ENCODE data around the gene MYO9A. TPM values are rescaled to one million over a fixed set of nuclear protein-coding genes. Genes with fewer than 3 reads are reported as not detected.
A peak's percentile ranks its signal among the peaks of the same experiment; 100 is the strongest.

The MYO9A gene
- total and polyA plus RNA-seq, 10 of the 15 experiments (the other 5 are each of a cell fraction or from before 2014, with no cell fraction given), result 3.3 to 25.3 (median 12.2) TPM

DNA sequence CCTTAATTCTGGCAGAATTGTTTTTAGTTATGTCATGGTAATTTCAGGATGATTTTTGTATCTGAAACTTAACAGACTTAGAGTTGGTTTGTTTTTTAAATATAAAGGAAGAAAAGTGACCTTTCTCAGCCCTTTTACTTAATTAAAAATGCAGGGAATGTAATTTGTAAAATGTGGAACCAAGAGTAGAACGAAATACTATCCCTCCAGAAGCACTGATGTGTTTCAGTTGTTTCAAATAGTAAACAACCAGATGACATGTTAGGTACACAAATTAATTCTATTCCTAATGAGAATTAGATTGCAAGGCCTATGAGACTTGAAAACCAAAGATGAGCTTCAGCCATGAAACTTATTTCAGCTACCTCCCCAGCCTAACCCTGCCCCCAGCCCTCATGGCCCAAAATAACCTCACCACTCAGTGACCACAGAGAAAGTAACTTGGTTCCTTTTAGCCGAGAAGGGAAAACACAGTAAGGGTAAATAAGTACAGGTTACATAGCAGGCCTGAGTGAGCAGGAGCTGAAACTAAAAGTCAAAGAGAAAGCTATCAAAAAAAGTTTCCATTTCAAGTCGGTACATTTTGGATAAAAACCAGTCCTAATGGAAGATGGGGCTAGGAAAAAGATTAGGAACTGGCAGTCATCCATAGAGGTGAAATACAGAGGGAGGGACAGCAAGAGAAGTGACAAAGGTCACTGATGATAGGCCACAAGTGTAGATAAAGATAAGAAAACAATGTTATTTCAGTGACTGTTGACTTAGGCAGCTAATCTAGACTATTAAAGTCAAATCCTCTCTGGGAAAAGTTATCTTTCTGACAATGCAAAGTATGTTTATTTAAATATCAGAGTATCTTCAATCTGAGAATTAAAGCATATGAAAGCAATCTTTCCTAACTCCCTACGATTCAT lies 23.5 kb upstream of the MYO9A start (continued):
- TF ChIP-seq, protein P1, sequence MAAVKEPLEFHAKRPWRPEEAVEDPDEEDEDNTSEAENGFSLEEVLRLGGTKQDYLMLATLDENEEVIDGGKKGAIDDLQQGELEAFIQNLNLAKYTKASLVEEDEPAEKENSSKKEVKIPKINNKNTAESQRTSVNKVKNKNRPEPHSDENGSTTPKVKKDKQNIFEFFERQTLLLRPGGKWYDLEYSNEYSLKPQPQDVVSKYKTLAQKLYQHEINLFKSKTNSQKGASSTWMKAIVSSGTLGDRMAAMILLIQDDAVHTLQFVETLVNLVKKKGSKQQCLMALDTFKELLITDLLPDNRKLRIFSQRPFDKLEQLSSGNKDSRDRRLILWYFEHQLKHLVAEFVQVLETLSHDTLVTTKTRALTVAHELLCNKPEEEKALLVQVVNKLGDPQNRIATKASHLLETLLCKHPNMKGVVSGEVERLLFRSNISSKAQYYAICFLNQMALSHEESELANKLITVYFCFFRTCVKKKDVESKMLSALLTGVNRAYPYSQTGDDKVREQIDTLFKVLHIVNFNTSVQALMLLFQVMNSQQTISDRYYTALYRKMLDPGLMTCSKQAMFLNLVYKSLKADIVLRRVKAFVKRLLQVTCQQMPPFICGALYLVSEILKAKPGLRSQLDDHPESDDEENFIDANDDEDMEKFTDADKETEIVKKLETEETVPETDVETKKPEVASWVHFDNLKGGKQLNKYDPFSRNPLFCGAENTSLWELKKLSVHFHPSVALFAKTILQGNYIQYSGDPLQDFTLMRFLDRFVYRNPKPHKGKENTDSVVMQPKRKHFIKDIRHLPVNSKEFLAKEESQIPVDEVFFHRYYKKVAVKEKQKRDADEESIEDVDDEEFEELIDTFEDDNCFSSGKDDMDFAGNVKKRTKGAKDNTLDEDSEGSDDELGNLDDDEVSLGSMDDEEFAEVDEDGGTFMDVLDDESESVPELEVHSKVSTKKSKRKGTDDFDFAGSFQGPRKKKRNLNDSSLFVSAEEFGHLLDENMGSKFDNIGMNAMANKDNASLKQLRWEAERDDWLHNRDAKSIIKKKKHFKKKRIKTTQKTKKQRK (IDR thresholded peaks at IDR 0.05; ENCODE audit: low read depth, low read length), result no peak
- TF ChIP-seq SMARCA5 (IDR thresholded peaks at IDR 0.05), result no peak; the same call in 1 of the 2 replicates
- TF ChIP-seq MEF2A (IDR thresholded peaks at IDR 0.05; ENCODE audit: insufficient read depth, low read depth, low read length), result peak; percentile 100
- peak; percentile 93 for TF ChIP-seq PAX5 (IDR thresholded peaks at IDR 0.05; ENCODE audit: borderline replicate concordance, low read depth, low read length)
- no peak for TF ChIP-seq ZNF622 (IDR thresholded peaks at IDR 0.05)
- TF ChIP-seq, protein P2, sequence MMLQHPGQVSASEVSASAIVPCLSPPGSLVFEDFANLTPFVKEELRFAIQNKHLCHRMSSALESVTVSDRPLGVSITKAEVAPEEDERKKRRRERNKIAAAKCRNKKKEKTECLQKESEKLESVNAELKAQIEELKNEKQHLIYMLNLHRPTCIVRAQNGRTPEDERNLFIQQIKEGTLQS (IDR thresholded peaks at IDR 0.05; ENCODE audit: borderline replicate concordance, extremely low read depth, low read depth, low read length), result no peak
- TF ChIP-seq YY1 (IDR thresholded peaks at IDR 0.05; ENCODE audit: low read depth, low read length), result peak; percentile 81
- TF ChIP-seq, protein P3, sequence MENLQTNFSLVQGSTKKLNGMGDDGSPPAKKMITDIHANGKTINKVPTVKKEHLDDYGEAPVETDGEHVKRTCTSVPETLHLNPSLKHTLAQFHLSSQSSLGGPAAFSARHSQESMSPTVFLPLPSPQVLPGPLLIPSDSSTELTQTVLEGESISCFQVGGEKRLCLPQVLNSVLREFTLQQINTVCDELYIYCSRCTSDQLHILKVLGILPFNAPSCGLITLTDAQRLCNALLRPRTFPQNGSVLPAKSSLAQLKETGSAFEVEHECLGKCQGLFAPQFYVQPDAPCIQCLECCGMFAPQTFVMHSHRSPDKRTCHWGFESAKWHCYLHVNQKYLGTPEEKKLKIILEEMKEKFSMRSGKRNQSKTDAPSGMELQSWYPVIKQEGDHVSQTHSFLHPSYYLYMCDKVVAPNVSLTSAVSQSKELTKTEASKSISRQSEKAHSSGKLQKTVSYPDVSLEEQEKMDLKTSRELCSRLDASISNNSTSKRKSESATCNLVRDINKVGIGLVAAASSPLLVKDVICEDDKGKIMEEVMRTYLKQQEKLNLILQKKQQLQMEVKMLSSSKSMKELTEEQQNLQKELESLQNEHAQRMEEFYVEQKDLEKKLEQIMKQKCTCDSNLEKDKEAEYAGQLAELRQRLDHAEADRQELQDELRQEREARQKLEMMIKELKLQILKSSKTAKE (IDR thresholded peaks at IDR 0.05; ENCODE audit: low read depth, poor library complexity, severe bottlenecking), result peak; percentile 90
- TF ChIP-seq CHD2 (IDR thresholded peaks at IDR 0.05; ENCODE audit: borderline replicate concordance, low read depth, low read length), result peak; percentile 90
- TF ChIP-seq CREM (IDR thresholded peaks at IDR 0.05; ENCODE audit: low read depth), result peak; percentile 87
- TF ChIP-seq CBFB (IDR thresholded peaks at IDR 0.05; ENCODE audit: low read depth), result peak; percentile 97
- TF ChIP-seq GATAD2B (conservative IDR thresholded peaks at IDR 0.05; ENCODE audit: low read depth), result 0 out of 2 replicates have a peak, but pooled peaks have one; percentile 26
- TF ChIP-seq, protein P4, sequence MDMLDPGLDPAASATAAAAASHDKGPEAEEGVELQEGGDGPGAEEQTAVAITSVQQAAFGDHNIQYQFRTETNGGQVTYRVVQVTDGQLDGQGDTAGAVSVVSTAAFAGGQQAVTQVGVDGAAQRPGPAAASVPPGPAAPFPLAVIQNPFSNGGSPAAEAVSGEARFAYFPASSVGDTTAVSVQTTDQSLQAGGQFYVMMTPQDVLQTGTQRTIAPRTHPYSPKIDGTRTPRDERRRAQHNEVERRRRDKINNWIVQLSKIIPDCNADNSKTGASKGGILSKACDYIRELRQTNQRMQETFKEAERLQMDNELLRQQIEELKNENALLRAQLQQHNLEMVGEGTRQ (IDR thresholded peaks at IDR 0.05; ENCODE audit: borderline replicate concordance, low read depth, low read length), result no peak
- TF ChIP-seq YBX1 (IDR thresholded peaks at IDR 0.05), result no peak
- peak in 1 of 2 experiments; percentile 70; a peak in 1 of 4 replicates for TF ChIP-seq CEBPB (IDR thresholded peaks at IDR 0.05; ENCODE audit: borderline replicate concordance in 1 of 2, low read depth in 2 of 2, low read length in 2 of 2)
- peak; percentile 56; the same call in 1 of the 2 replicates for TF ChIP-seq PML (IDR thresholded peaks at IDR 0.05; ENCODE audit: low read length)
- no peak for TF ChIP-seq EGR1 (IDR thresholded peaks at IDR 0.05; ENCODE audit: borderline replicate concordance in 1 of 2, low read depth in 2 of 2, low read length in 2 of 2)
- TF ChIP-seq, protein P5, sequence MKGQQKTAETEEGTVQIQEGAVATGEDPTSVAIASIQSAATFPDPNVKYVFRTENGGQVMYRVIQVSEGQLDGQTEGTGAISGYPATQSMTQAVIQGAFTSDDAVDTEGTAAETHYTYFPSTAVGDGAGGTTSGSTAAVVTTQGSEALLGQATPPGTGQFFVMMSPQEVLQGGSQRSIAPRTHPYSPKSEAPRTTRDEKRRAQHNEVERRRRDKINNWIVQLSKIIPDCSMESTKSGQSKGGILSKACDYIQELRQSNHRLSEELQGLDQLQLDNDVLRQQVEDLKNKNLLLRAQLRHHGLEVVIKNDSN (IDR thresholded peaks at IDR 0.05; ENCODE audit: borderline replicate concordance, extremely low read length, insufficient read depth, low read depth, low read length), result no peak
- no peak for TF ChIP-seq ZNF274 (IDR thresholded peaks at IDR 0.05; ENCODE audit: insufficient read depth, insufficient read length)
- no peak for TF ChIP-seq CHD1 (IDR thresholded peaks at IDR 0.05; ENCODE audit: low read depth, low read length)
- peak; percentile 97 for TF ChIP-seq MEF2B (IDR thresholded peaks at IDR 0.05; ENCODE audit: partially characterized antibody, poor library complexity, severe bottlenecking)

Measured in GM12878 (cell line).